SH-SY5Y (cell line): Measurements from ENCODE around the gene KRTAP5-5.

ENCODE experiments used
- GATA2 ChIP-seq: IDR thresholded peaks from 2 replicates; pipeline ENCODE4 v1.6.1; 2011; ENCODE audit warnings: mild to moderate bottlenecking, low read depth, low read length
- GATA3 ChIP-seq: IDR thresholded peaks from 2 replicates; pipeline ENCODE4 v1.6.1; 2011; ENCODE audit warnings: low read depth, mild to moderate bottlenecking, low read length, moderate library complexity

DNA sequence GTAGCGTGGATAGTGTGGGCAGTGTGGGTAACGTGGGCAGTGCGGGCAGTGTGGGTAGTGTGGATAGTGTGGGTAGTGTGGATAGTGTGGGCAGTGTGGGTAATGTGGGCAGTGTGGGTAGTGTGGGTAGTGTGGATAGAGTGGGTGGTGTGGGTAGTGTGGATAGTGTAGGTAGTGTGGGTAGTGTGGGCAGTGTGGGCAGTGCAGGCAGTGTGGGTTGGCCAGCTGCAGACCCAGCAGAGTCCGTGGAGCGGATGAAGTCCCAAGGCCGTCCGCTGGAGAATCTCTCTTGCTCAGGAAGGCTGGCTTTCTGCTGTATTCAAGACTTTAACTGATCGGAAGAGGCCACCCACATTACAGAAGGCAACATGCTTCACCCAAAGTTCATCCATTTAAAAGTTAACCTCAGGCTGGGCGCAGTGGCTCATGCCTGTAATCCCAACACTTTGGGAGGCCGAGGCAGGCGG lies 41.4 kb downstream of the KRTAP5-5 start:
- no peak for TF ChIP-seq GATA2
- TF ChIP-seq GATA3, result no peak
